K562 (cell line): ENCODE results near the gene GP1BA. TPM values are rescaled to one million over a fixed set of nuclear protein-coding genes. Genes with fewer than 3 reads are reported as not detected.

Experiments
- ASH1L ChIP-seq: fragments of 450-650 bp; IDR thresholded peaks from 2 replicates; pipeline ENCODE4 v1.6.1; 2018; ENCODE audit warnings: borderline replicate concordance, mild to moderate bottlenecking, low read depth; ENCODE audit not compliant: partially characterized antibody
- CC2D1A ChIP-seq: fragments of 450-650 bp; IDR thresholded peaks from 2 replicates; pipeline ENCODE4 v1.6.1; 2017; ENCODE audit warnings: mild to moderate bottlenecking
- DDX20 ChIP-seq: fragments of 450-650 bp; IDR thresholded peaks from 2 replicates; pipeline ENCODE4 v1.6.1; 2016; ENCODE audit warnings: missing genetic modification characterization, low read depth, mild to moderate bottlenecking, missing compliant biosample characterization, moderate library complexity
- FOS ChIP-seq: IDR thresholded peaks from 3 replicates; pipeline ENCODE4 v1.6.1; 2011; ENCODE audit not compliant: insufficient read length; ENCODE audit errors: extremely low read depth
- FOXA3 ChIP-seq, 2 experiments: fragments of 450-650 bp in 1 of 2; sonication (generic) in 1 of 2; formaldehyde crosslinking; IDR thresholded peaks in 1 of 2; conservative IDR thresholded peaks in 1 of 2; 2 replicates each; pipeline versions ENCODE4 v1.4.0 to v1.8.0; 2020 to 2022; ENCODE audit warnings: mild to moderate bottlenecking in 2 of 2, missing genetic modification reagents in 1 of 2
- HDAC1 ChIP-seq, 2 experiments: fragments of 450-650 bp; IDR thresholded peaks; 2 replicates each; pipeline ENCODE4 v1.6.1; 2016 to 2017; ENCODE audit warnings: inconsistent platforms in 1 of 2, mild to moderate bottlenecking in 1 of 2, moderate library complexity in 1 of 2
- L3MBTL2 ChIP-seq: fragments of 450-650 bp; IDR thresholded peaks from 2 replicates; pipeline ENCODE4 v1.6.1; 2016; ENCODE audit warnings: mild to moderate bottlenecking, moderate library complexity
- MECOM ChIP-seq: fragments of 250-450 bp; sonication (Bioruptor Pico); IDR thresholded peaks from 2 replicates; pipeline ENCODE4 v1.8.0; 2022; ENCODE audit warnings: inconsistent platforms
- MED1 ChIP-seq: sonication (generic); formaldehyde crosslinking; IDR thresholded peaks from 2 replicates; pipeline ENCODE4 v1.8.1; 2023; ENCODE audit warnings: missing genetic modification reagents, borderline replicate concordance
- MTF1 ChIP-seq: fragments of 250-450 bp; sonication (Bioruptor Pico); IDR thresholded peaks from 2 replicates; pipeline ENCODE4 v1.9.0; 2021; ENCODE audit warnings: moderate library complexity, mild to moderate bottlenecking, inconsistent platforms, borderline replicate concordance
- NRF1 ChIP-seq, 2 experiments: fragments of 450-650 bp; IDR thresholded peaks in 1 of 2; conservative IDR thresholded peaks in 1 of 2; 2 replicates each; pipeline ENCODE4 v1.6.1; 2014; ENCODE audit warnings: mild to moderate bottlenecking in 2 of 2
- POLR2B ChIP-seq: fragments of 450-650 bp; IDR thresholded peaks from 2 replicates; pipeline ENCODE4 v1.6.1; 2018; ENCODE audit warnings: low read depth; ENCODE audit not compliant: partially characterized antibody
- SPI1 ChIP-seq: IDR thresholded peaks from 2 replicates; pipeline ENCODE4 v1.6.1; 2011; ENCODE audit warnings: low read depth, low read length, control low read depth, borderline replicate concordance
- polyA plus RNA-seq, 8 experiments: library from polyadenylated mRNA; depleted of rRNA in 4 of 8; stranded (reverse) in 5 of 8; unstranded in 3 of 8; fragments of >200 nt; fragmentation: Nextera tagmentation in 2 of 8; fragmentation: Illumina TruSeq in 1 of 8; extraction: Ambion mirVana in 2 of 8; extraction: Trizol in 1 of 8; gene quantifications; 2 replicates each; pipeline versions ENCODE4 v1.2.1 to v1.2.3, GENCODE V29; 2011 to 2014; ENCODE audit warnings: inconsistent platforms in 1 of 8, missing spikeins in 1 of 8
- total RNA-seq, 7 experiments: library from RNA; depleted of rRNA in 6 of 7; stranded (reverse); fragments of >200 nt in 6 of 7; fragmentation: Illumina TruSeq in 2 of 7; extraction: Trizol in 2 of 7; gene quantifications; 2 replicates each; pipeline versions ENCODE4 v1.2.1 to v1.2.3, GENCODE V29; 2011 to 2021; ENCODE audit warnings: low replicate concordance in 1 of 7
- TF ChIP-seq, protein P1 (sequence below), 2 experiments: fragments of 450-650 bp in 1 of 2; sonication (generic) in 1 of 2; formaldehyde crosslinking in 1 of 2; IDR thresholded peaks in 1 of 2; conservative IDR thresholded peaks in 1 of 2; 2 replicates each; pipeline versions ENCODE4 v1.6.1 to v1.8.1; 2016 to 2023; ENCODE audit warnings: mild to moderate bottlenecking in 2 of 2, moderate library complexity in 2 of 2, inconsistent platforms in 1 of 2, missing genetic modification reagents in 1 of 2
- TF ChIP-seq, protein P2 (sequence below): fragments of 450-650 bp; IDR thresholded peaks from 2 replicates; pipeline ENCODE4 v1.7.1; 2018; ENCODE audit warnings: mild to moderate bottlenecking, low read depth; ENCODE audit not compliant: partially characterized antibody
- TF ChIP-seq, protein P3 (sequence below): fragments of 250-450 bp; sonication (Bioruptor Pico); IDR thresholded peaks from 2 replicates; pipeline ENCODE4 v1.8.0; 2022; ENCODE audit warnings: moderate library complexity, mild to moderate bottlenecking, inconsistent platforms
- TF ChIP-seq, protein P4 (sequence below): fragments of 250-450 bp; sonication (Bioruptor Pico); IDR thresholded peaks from 2 replicates; pipeline ENCODE4 v1.8.0; 2022; ENCODE audit warnings: moderate library complexity, mild to moderate bottlenecking, inconsistent platforms

GP1BA gene
- total and polyA plus RNA-seq, 9 of the 15 experiments (the other 6 are each of a cell fraction or from before 2014, with no cell fraction given), result 0.01 TPM; not detected in 8

DNA sequence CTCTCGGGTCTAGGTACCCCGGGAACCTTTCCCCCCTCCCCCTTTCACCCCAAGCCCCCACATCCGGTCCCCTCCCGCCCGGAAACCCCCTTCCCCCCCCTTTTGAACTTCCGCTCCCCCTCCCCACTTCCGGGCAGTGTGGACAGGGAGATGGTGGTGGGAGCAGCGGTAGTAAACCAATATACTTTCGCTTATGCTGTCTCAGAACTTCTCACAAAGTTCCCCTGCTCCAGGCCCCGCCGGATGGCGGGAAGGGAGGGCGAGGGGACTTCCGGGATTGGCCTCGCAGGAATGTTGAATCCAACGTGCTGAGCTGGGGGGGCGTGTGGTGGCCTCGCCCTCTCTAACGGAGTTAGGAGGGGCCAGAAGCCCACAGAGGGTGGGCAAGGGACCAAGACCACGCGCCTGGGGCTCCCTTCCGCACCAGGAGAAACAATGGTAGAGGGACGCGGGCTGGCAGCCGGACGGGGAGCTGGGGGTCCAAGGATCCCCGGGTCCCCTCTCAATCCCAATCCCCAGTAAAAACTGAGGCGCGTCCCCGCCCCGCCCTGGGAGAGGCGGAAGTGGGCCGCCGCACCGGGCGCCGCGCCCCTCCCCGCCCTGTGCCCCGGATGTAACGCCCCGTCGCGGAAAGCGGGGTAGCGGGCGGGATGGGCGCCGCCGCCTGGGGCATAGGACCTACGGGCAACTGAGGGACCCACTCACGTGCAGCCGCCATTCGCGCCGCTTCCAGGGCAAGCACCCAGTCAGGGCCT lies 15.5 kb downstream of the GP1BA start (continued):
- 0 out of 2 replicates have a peak, but pooled peaks have one; percentile 25 for TF ChIP-seq L3MBTL2
- TF ChIP-seq NRF1 (conservative IDR thresholded peaks at IDR 0.05 in 1 of 2, IDR thresholded peaks at IDR 0.05 in 1 of 2), result no peak
- TF ChIP-seq, protein P1, sequence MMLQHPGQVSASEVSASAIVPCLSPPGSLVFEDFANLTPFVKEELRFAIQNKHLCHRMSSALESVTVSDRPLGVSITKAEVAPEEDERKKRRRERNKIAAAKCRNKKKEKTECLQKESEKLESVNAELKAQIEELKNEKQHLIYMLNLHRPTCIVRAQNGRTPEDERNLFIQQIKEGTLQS (IDR thresholded peaks at IDR 0.05), result no peak
- TF ChIP-seq, protein P1 (CRISPR knock-in tag; conservative IDR thresholded peaks at IDR 0.05), result no peak
- TF ChIP-seq FOS, result no peak
- no peak for TF ChIP-seq POLR2B
- 0 out of 4 replicates have a peak, but pooled peaks of 1 of the 2 experiments have one; percentile 54 for TF ChIP-seq HDAC1 (IDR thresholded peaks at IDR 0.05)
- TF ChIP-seq FOXA3 (CRISPR knock-in tag; conservative IDR thresholded peaks at IDR 0.05 in 1 of 2, IDR thresholded peaks at IDR 0.05 in 1 of 2), result 0 out of 4 replicates have a peak, but pooled peaks of 1 of the 2 experiments have one; percentile 33
- TF ChIP-seq MED1 (CRISPR knock-in tag), result no peak
- no peak for TF ChIP-seq MECOM (CRISPR knock-in tag)
- TF ChIP-seq DDX20 (tag), result no peak
- TF ChIP-seq ASH1L, result no peak
- no peak for TF ChIP-seq CC2D1A
- TF ChIP-seq, protein P2, sequence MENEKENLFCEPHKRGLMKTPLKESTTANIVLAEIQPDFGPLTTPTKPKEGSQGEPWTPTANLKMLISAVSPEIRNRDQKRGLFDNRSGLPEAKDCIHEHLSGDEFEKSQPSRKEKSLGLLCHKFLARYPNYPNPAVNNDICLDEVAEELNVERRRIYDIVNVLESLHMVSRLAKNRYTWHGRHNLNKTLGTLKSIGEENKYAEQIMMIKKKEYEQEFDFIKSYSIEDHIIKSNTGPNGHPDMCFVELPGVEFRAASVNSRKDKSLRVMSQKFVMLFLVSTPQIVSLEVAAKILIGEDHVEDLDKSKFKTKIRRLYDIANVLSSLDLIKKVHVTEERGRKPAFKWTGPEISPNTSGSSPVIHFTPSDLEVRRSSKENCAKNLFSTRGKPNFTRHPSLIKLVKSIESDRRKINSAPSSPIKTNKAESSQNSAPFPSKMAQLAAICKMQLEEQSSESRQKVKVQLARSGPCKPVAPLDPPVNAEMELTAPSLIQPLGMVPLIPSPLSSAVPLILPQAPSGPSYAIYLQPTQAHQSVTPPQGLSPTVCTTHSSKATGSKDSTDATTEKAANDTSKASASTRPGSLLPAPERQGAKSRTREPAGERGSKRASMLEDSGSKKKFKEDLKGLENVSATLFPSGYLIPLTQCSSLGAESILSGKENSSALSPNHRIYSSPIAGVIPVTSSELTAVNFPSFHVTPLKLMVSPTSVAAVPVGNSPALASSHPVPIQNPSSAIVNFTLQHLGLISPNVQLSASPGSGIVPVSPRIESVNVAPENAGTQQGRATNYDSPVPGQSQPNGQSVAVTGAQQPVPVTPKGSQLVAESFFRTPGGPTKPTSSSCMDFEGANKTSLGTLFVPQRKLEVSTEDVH, result no peak
- TF ChIP-seq, protein P3, sequence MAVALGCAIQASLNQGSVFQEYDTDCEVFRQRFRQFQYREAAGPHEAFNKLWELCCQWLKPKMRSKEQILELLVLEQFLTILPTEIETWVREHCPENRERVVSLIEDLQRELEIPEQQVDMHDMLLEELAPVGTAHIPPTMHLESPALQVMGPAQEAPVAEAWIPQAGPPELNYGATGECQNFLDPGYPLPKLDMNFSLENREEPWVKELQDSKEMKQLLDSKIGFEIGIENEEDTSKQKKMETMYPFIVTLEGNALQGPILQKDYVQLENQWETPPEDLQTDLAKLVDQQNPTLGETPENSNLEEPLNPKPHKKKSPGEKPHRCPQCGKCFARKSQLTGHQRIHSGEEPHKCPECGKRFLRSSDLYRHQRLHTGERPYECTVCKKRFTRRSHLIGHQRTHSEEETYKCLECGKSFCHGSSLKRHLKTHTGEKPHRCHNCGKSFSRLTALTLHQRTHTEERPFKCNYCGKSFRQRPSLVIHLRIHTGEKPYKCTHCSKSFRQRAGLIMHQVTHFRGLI, result no peak
- TF ChIP-seq MTF1 (CRISPR knock-in tag), result no peak
- TF ChIP-seq SPI1, result peak; percentile 26; the same call in 1 of the 2 replicates
- TF ChIP-seq, protein P4, sequence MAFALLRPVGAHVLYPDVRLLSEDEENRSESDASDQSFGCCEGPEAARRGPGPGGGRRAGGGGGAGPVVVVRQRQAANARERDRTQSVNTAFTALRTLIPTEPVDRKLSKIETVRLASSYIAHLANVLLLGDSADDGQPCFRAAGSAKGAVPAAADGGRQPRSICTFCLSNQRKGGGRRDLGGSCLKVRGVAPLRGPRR (CRISPR knock-in tag), result no peak
